NB4 (cell line): ENCODE results near the gene ZNF787.

Experiments
- POLR2A ChIP-seq: IDR thresholded peaks from 2 replicates; pipeline ENCODE4 v1.6.1; 2011; ENCODE audit warnings: mild to moderate bottlenecking; ENCODE audit not compliant: insufficient read length; ENCODE audit errors: extremely low read depth
- TF ChIP-seq, protein P1 (sequence below): IDR thresholded peaks from 2 replicates; pipeline ENCODE4 v1.6.1; 2011; ENCODE audit warnings: low read depth, low read length

DNA sequence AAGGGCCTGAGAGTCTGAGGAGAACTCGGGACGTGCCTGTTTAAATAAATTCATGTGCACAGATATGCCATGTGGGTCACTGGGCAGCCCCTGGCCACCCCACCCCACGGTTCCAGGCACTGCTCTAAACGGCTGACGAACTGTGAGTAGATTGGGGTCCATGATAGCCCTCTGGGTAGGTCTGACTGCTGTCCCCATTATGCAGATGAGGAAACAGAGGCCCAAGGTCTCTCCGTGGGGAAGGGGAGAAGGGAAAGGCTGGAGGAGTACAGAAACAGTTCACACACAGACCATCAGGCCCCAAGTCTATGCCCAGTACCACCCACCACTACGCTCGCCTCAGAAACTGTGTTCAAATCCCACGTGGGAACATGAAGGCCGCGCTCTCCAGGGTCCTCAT lies 14.1 kb downstream of the ZNF787 start:
- no peak for TF ChIP-seq POLR2A
- TF ChIP-seq, protein P1, sequence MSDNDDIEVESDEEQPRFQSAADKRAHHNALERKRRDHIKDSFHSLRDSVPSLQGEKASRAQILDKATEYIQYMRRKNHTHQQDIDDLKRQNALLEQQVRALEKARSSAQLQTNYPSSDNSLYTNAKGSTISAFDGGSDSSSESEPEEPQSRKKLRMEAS = no peak
